ENCODE data around the gene RALGAPA1. TPM values are rescaled to one million over a fixed set of nuclear protein-coding genes. Genes with fewer than 3 reads are reported as not detected.

Gene RALGAPA1
- total and polyA plus RNA-seq, 2 of the 13 experiments (the other 11 are each of a cell fraction or from before 2014, with no cell fraction given), result 65.0 to 89.2 TPM

DNA sequence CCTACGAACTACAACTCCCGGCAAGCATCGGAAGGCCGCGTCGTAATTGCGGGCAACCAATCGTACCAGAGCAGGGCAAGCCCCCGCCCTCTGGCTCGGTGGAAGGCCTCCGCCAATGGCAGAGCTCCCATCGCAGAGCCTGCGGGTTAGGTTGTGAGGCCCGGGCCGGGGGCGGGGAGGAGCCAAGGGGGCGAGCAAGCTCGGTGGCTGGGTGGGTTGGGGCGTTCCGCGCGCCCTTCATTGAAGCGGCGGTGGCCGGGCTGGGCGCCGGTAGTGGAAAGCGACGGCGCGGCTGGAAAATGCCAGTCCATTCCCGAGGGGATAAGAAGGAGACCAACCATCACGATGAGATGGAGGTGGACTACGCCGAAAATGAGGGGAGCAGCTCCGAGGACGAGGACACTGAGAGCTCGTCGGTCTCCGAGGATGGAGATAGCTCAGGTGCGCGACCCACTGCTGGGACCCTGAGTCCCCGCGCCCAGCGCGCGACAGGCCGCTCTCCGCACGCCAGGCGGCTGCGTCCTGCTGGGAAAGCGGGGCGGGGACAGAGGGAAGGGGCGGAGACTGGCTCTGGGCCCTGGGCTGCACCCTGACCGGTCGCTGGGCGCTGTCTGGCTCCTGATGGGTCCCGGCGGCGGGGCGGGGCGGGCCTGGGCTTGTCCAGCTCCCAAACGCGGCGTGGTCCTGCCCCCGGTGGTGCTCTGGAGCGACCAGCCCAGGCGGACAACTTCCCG is 17.3 kb upstream of the RALGAPA1 start, which contains the start of gene BRMS1L (continued):
- TF ChIP-seq CC2D1A (CRISPR knock-in tag; IDR thresholded peaks at IDR 0.05) (peak; percentile 97), ZNF788 (CRISPR knock-in tag; IDR thresholded peaks at IDR 0.05; ENCODE audit: borderline replicate concordance) (peak; percentile 100), BRD4 (CRISPR knock-in tag; IDR thresholded peaks at IDR 0.05) (peak; percentile 93), MIER3 (CRISPR knock-in tag; IDR thresholded peaks at IDR 0.05; ENCODE audit: borderline replicate concordance) (peak; percentile 87), GABPA (IDR thresholded peaks at IDR 0.05; ENCODE audit: low read depth, low read length) (no peak), GABPA (CRISPR knock-in tag; IDR thresholded peaks at IDR 0.05; ENCODE audit: low read depth) (no peak), YY1 (IDR thresholded peaks at IDR 0.05; ENCODE audit: insufficient read depth, insufficient replicate concordance, low read depth, low read length) (peak; percentile 83), MTF1 (CRISPR knock-in tag; IDR thresholded peaks at IDR 0.05) (peak; percentile 96), ZNF260 (CRISPR knock-in tag; IDR thresholded peaks at IDR 0.05; ENCODE audit: borderline replicate concordance, low read depth) (peak; percentile 98), PRMT3 (CRISPR knock-in tag; IDR thresholded peaks at IDR 0.05; ENCODE audit: borderline replicate concordance, low read depth) (peak; percentile 97), IRX3 (CRISPR knock-in tag; IDR thresholded peaks at IDR 0.05; ENCODE audit: borderline replicate concordance, low read depth) (peak; percentile 95; the same call in 1 of the 2 replicates), ZNF432 (CRISPR knock-in tag; IDR thresholded peaks at IDR 0.05; ENCODE audit: borderline replicate concordance) (no peak; the same call in 1 of the 2 replicates), ZNF326 (CRISPR knock-in tag; IDR thresholded peaks at IDR 0.05; ENCODE audit: borderline replicate concordance) (0 out of 2 replicates have a peak, but pooled peaks have one; percentile 27), RARG (CRISPR knock-in tag; IDR thresholded peaks at IDR 0.05; ENCODE audit: low read depth) (peak; percentile 97)
- TF ChIP-seq, protein P1, sequence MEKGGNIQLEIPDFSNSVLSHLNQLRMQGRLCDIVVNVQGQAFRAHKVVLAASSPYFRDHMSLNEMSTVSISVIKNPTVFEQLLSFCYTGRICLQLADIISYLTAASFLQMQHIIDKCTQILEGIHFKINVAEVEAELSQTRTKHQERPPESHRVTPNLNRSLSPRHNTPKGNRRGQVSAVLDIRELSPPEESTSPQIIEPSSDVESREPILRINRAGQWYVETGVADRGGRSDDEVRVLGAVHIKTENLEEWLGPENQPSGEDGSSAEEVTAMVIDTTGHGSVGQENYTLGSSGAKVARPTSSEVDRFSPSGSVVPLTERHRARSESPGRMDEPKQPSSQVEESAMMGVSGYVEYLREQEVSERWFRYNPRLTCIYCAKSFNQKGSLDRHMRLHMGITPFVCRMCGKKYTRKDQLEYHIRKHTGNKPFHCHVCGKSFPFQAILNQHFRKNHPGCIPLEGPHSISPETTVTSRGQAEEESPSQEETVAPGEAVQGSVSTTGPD (CRISPR knock-in tag; IDR thresholded peaks at IDR 0.05), result peak; percentile 82; the same call in 1 of the 2 replicates
- TF ChIP-seq, protein P2, sequence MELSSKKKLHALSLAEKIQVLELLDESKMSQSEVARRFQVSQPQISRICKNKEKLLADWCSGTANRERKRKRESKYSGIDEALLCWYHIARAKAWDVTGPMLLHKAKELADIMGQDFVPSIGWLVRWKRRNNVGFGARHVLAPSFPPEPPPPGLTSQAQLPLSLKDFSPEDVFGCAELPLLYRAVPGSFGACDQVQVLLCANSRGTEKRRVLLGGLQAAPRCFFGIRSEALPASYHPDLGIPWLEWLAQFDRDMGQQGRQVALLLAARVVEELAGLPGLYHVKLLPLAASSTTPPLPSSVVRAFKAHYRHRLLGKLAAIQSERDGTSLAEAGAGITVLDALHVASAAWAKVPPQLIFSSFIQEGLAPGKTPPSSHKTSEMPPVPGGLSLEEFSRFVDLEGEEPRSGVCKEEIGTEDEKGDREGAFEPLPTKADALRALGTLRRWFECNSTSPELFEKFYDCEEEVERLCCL (CRISPR knock-in tag; IDR thresholded peaks at IDR 0.05; ENCODE audit: borderline replicate concordance), result peak; percentile 99
- TF ChIP-seq, protein P3, sequence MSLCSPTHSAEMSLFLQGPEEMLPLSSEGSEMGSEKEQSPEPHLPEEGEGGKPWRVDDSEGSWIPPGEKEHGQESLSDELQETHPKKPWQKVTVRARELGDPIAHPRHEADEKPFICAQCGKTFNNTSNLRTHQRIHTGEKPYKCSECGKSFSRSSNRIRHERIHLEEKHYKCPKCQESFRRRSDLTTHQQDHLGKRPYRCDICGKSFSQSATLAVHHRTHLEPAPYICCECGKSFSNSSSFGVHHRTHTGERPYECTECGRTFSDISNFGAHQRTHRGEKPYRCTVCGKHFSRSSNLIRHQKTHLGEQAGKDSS (CRISPR knock-in tag; IDR thresholded peaks at IDR 0.05; ENCODE audit: borderline replicate concordance, low read depth), result peak; percentile 100
- TF ChIP-seq, protein P4, sequence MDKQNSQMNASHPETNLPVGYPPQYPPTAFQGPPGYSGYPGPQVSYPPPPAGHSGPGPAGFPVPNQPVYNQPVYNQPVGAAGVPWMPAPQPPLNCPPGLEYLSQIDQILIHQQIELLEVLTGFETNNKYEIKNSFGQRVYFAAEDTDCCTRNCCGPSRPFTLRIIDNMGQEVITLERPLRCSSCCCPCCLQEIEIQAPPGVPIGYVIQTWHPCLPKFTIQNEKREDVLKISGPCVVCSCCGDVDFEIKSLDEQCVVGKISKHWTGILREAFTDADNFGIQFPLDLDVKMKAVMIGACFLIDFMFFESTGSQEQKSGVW (CRISPR knock-in tag; IDR thresholded peaks at IDR 0.05; ENCODE audit: borderline replicate concordance), result peak; percentile 68; the same call in 1 of the 2 replicates
- TF ChIP-seq, protein P5, sequence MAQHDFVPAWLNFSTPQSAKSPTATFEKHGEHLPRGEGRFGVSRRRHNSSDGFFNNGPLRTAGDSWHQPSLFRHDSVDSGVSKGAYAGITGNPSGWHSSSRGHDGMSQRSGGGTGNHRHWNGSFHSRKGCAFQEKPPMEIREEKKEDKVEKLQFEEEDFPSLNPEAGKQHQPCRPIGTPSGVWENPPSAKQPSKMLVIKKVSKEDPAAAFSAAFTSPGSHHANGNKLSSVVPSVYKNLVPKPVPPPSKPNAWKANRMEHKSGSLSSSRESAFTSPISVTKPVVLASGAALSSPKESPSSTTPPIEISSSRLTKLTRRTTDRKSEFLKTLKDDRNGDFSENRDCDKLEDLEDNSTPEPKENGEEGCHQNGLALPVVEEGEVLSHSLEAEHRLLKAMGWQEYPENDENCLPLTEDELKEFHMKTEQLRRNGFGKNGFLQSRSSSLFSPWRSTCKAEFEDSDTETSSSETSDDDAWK (CRISPR knock-in tag; IDR thresholded peaks at IDR 0.05), result no peak
